Measurements from ENCODE around the gene KIF21B. TPM values are rescaled to one million over a fixed set of nuclear protein-coding genes. Genes with fewer than 3 reads are reported as not detected.

Gene KIF21B
- total and polyA plus RNA-seq, 2 experiments from 2014 or later, result 4.6 to 34.3 TPM

DNA sequence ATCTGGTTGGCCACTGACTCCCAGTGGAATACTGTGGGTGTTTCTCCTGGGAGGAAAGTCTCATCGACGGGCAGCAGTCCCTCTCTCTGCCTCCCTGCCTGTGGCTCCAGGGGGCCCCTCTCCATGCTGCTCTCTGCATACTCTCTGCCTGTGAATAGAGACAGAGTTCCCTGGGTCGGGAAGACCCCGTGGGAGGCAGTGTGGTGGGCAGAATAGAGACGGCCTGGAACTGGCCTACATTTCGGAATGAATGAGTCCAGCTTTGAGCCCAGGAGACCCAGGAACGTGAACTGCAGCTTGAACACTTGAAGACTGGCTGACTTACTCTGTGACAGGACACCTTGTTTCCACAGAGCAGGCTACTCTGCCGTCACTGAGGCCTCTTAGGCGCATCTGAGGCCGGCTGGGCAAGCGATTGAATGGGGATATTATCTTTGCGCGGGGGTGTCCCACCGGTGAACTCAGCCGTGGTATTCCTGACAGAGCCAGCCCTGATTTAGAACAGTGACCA is 64.0 kb downstream of the KIF21B start (continued):
- TF ChIP-seq, protein P1, sequence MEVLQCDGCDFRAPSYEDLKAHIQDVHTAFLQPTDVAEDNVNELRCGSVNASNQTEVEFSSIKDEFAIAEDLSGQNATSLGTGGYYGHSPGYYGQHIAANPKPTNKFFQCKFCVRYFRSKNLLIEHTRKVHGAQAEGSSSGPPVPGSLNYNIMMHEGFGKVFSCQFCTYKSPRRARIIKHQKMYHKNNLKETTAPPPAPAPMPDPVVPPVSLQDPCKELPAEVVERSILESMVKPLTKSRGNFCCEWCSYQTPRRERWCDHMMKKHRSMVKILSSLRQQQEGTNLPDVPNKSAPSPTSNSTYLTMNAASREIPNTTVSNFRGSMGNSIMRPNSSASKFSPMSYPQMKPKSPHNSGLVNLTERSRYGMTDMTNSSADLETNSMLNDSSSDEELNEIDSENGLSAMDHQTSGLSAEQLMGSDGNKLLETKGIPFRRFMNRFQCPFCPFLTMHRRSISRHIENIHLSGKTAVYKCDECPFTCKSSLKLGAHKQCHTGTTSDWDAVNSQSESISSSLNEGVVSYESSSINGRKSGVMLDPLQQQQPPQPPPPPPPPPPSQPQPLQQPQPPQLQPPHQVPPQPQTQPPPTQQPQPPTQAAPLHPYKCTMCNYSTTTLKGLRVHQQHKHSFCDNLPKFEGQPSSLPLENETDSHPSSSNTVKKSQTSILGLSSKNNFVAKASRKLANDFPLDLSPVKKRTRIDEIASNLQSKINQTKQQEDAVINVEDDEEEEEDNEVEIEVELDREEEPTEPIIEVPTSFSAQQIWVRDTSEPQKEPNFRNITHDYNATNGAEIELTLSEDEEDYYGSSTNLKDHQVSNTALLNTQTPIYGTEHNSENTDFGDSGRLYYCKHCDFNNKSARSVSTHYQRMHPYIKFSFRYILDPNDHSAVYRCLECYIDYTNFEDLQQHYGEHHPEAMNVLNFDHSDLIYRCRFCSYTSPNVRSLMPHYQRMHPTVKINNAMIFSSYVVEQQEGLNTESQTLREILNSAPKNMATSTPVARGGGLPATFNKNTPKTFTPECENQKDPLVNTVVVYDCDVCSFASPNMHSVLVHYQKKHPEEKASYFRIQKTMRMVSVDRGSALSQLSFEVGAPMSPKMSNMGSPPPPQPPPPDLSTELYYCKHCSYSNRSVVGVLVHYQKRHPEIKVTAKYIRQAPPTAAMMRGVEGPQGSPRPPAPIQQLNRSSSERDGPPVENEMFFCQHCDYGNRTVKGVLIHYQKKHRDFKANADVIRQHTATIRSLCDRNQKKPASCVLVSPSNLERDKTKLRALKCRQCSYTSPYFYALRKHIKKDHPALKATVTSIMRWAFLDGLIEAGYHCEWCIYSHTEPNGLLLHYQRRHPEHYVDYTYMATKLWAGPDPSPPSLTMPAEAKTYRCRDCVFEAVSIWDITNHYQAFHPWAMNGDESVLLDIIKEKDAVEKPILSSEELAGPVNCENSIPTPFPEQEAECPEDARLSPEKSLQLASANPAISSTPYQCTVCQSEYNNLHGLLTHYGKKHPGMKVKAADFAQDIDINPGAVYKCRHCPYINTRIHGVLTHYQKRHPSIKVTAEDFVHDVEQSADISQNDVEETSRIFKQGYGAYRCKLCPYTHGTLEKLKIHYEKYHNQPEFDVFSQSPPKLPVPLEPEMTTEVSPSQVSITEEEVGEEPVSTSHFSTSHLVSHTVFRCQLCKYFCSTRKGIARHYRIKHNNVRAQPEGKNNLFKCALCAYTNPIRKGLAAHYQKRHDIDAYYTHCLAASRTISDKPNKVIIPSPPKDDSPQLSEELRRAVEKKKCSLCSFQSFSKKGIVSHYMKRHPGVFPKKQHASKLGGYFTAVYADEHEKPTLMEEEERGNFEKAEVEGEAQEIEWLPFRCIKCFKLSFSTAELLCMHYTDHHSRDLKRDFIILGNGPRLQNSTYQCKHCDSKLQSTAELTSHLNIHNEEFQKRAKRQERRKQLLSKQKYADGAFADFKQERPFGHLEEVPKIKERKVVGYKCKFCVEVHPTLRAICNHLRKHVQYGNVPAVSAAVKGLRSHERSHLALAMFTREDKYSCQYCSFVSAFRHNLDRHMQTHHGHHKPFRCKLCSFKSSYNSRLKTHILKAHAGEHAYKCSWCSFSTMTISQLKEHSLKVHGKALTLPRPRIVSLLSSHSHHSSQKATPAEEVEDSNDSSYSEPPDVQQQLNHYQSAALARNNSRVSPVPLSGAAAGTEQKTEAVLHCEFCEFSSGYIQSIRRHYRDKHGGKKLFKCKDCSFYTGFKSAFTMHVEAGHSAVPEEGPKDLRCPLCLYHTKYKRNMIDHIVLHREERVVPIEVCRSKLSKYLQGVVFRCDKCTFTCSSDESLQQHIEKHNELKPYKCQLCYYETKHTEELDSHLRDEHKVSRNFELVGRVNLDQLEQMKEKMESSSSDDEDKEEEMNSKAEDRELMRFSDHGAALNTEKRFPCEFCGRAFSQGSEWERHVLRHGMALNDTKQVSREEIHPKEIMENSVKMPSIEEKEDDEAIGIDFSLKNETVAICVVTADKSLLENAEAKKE (CRISPR knock-in tag; IDR thresholded peaks at IDR 0.05), result no peak

DNA sequence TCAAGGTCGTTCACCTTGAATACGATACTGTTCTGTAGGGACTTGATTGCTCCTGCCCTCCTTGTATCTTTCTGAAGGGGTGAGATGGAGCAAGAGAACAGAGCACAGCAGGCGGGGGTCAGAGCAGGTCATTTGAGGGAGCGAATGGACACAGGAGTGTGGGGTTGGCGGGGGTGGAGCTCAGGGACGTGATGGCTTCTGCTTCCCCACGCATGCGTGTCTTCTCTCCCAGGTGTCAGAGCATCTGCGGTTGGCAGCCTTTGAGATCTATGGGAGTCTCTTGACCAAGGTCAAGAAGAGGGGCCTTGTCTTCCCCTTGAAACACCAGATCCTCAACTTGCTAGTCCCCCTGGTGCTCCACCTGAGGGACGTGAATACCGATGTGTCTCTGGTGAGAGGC is 64.9 kb downstream of the KIF21B start:
- Histone ChIP-seq H4K20me1 (replicated peaks; ENCODE audit: insufficient read depth) (no peaks in the 10 kb centered on the region), H3K4me1 (ENCODE audit: insufficient read depth) (no peaks in the 10 kb centered on the region), H3K27ac (ENCODE audit: low read depth) (no peak overlapping the region), H3F3A (replicated peaks; ENCODE audit: low read depth) (no peaks in the 10 kb centered on the region), H3K79me2 (replicated peaks; ENCODE audit: insufficient read depth) (no peaks in the 10 kb centered on the region), H3K4me2 (no peak overlapping the region), H2AFZ (no peak overlapping the region), H3K27me3 (ENCODE audit: insufficient read depth) (no peaks in the 10 kb centered on the region), H3K4me3 (no peak overlapping the region), H3K36me3 (ENCODE audit: insufficient read depth) (no peaks in the 10 kb centered on the region), H3K9me2 (ENCODE audit: insufficient read depth) (no peaks in the 10 kb centered on the region)
- no peaks in the 10 kb centered on the region for H3K36me3 Mint-ChIP-seq (ENCODE audit: low read depth)
- no peaks in the 10 kb centered on the region for H3K9me3 Mint-ChIP-seq
- ATAC-seq (no peak), DNase-seq (ENCODE audit: low spot score) (no peak)
- H3K27ac Mint-ChIP-seq, result no peak overlapping the region
- no peaks in the 10 kb centered on the region for H3K27me3 Mint-ChIP-seq (ENCODE audit: insufficient read depth, low read depth, poor library complexity)
- peaks cover 7% of the 10 kb centered on the region; the same call in 2 of the 3 replicates for H3K4me1 Mint-ChIP-seq
- no peak overlapping the region for H3K4me3 Mint-ChIP-seq
- TF ChIP-seq CREB1 (CRISPR knock-in tag; IDR thresholded peaks at IDR 0.05; ENCODE audit: low read depth), result no peak
- no peak for TF ChIP-seq JUNB (IDR thresholded peaks at IDR 0.05; ENCODE audit: unreplicated experiment)
- TF ChIP-seq, protein P2, sequence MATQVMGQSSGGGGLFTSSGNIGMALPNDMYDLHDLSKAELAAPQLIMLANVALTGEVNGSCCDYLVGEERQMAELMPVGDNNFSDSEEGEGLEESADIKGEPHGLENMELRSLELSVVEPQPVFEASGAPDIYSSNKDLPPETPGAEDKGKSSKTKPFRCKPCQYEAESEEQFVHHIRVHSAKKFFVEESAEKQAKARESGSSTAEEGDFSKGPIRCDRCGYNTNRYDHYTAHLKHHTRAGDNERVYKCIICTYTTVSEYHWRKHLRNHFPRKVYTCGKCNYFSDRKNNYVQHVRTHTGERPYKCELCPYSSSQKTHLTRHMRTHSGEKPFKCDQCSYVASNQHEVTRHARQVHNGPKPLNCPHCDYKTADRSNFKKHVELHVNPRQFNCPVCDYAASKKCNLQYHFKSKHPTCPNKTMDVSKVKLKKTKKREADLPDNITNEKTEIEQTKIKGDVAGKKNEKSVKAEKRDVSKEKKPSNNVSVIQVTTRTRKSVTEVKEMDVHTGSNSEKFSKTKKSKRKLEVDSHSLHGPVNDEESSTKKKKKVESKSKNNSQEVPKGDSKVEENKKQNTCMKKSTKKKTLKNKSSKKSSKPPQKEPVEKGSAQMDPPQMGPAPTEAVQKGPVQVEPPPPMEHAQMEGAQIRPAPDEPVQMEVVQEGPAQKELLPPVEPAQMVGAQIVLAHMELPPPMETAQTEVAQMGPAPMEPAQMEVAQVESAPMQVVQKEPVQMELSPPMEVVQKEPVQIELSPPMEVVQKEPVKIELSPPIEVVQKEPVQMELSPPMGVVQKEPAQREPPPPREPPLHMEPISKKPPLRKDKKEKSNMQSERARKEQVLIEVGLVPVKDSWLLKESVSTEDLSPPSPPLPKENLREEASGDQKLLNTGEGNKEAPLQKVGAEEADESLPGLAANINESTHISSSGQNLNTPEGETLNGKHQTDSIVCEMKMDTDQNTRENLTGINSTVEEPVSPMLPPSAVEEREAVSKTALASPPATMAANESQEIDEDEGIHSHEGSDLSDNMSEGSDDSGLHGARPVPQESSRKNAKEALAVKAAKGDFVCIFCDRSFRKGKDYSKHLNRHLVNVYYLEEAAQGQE (IDR thresholded peaks at IDR 0.05; ENCODE audit: unreplicated experiment), result no peak
- TF ChIP-seq, protein P3, sequence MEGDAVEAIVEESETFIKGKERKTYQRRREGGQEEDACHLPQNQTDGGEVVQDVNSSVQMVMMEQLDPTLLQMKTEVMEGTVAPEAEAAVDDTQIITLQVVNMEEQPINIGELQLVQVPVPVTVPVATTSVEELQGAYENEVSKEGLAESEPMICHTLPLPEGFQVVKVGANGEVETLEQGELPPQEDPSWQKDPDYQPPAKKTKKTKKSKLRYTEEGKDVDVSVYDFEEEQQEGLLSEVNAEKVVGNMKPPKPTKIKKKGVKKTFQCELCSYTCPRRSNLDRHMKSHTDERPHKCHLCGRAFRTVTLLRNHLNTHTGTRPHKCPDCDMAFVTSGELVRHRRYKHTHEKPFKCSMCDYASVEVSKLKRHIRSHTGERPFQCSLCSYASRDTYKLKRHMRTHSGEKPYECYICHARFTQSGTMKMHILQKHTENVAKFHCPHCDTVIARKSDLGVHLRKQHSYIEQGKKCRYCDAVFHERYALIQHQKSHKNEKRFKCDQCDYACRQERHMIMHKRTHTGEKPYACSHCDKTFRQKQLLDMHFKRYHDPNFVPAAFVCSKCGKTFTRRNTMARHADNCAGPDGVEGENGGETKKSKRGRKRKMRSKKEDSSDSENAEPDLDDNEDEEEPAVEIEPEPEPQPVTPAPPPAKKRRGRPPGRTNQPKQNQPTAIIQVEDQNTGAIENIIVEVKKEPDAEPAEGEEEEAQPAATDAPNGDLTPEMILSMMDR (conservative IDR thresholded peaks at IDR 0.05; ENCODE audit: low read depth in 2 of 2), result no peak
- TF ChIP-seq EZH2 (IDR thresholded peaks at IDR 0.05; ENCODE audit: low read depth, unreplicated experiment), result no peak
- no peak for TF ChIP-seq STAT1 (IDR thresholded peaks at IDR 0.05; ENCODE audit: unreplicated experiment)
- no peak for TF ChIP-seq EZH2phosphoT487 (IDR thresholded peaks at IDR 0.05; ENCODE audit: unreplicated experiment)
- TF ChIP-seq POLR2AphosphoS5 (IDR thresholded peaks at IDR 0.05; ENCODE audit: low read depth), result no peak
- no peak for TF ChIP-seq NANOG (IDR thresholded peaks at IDR 0.05; ENCODE audit: borderline replicate concordance)
- TF ChIP-seq ZNF114 (CRISPR knock-in tag; IDR thresholded peaks at IDR 0.05), result no peak
- TF ChIP-seq, protein P4, sequence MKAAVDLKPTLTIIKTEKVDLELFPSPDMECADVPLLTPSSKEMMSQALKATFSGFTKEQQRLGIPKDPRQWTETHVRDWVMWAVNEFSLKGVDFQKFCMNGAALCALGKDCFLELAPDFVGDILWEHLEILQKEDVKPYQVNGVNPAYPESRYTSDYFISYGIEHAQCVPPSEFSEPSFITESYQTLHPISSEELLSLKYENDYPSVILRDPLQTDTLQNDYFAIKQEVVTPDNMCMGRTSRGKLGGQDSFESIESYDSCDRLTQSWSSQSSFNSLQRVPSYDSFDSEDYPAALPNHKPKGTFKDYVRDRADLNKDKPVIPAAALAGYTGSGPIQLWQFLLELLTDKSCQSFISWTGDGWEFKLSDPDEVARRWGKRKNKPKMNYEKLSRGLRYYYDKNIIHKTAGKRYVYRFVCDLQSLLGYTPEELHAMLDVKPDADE (IDR thresholded peaks at IDR 0.05), result no peak
- TF ChIP-seq ZNF331 (CRISPR knock-in tag; IDR thresholded peaks at IDR 0.05; ENCODE audit: low read depth), result no peak

Data from GM23338 (cell line).